GM23338 (cell line): Measurements from ENCODE around the gene IQUB. TPM values are rescaled to one million over a fixed set of nuclear protein-coding genes. Genes with fewer than 3 reads are reported as not detected.

ENCODE experiments used
- ATAC-seq: fragments of 200-7000 bp; cut with Tn5 transposase; 3 replicates; pipeline ENCODE4 v1.9.1; 2020
- DNase-seq: peaks from one replicate; pipeline ENCODE4 v3.0.0-alpha.2; 2015; ENCODE audit warnings: low spot score
- H2AFZ ChIP-seq: fragments of 200-600 bp; sonication (generic); 2 replicates; pipeline ENCODE4 v1.8.0; 2016; ENCODE audit warnings: antibody characterized with exemption, mild to moderate bottlenecking, moderate library complexity
- H3F3A ChIP-seq: fragments of 200-600 bp; sonication (generic); replicated peaks from 2 replicates; pipeline ENCODE4 v1.8.0; 2017; ENCODE audit warnings: antibody characterized with exemption, mixed run types, low read depth
- H3K27ac ChIP-seq: fragments of 200-600 bp; sonication (generic); 2 replicates; pipeline ENCODE4 v1.6.1; 2016; ENCODE audit warnings: low read depth
- H3K27me3 ChIP-seq: fragments of 200-600 bp; sonication (generic); 2 replicates; pipeline ENCODE4 v1.8.0; 2016; ENCODE audit warnings: mild to moderate bottlenecking, mixed run types, moderate library complexity; ENCODE audit not compliant: insufficient read depth
- H3K36me3 ChIP-seq: fragments of 200-600 bp; sonication (generic); 2 replicates; pipeline ENCODE4 v1.8.0; 2016; ENCODE audit warnings: mild to moderate bottlenecking; ENCODE audit not compliant: insufficient read depth
- H3K4me1 ChIP-seq: fragments of 200-600 bp; sonication (generic); 2 replicates; pipeline ENCODE4 v1.8.0; 2016; ENCODE audit warnings: mild to moderate bottlenecking, moderate library complexity; ENCODE audit not compliant: insufficient read depth
- H3K4me2 ChIP-seq: fragments of 200-600 bp; sonication (generic); 2 replicates; pipeline ENCODE4 v1.7.1; 2017; ENCODE audit warnings: mixed run types
- H3K4me3 ChIP-seq: fragments of 200-600 bp; sonication (generic); 2 replicates; pipeline ENCODE4 v1.6.1; 2016; ENCODE audit warnings: mixed run types
- H3K79me2 ChIP-seq: fragments of 200-600 bp; sonication (generic); replicated peaks from 2 replicates; pipeline ENCODE4 v1.8.0; 2017; ENCODE audit warnings: mild to moderate bottlenecking; ENCODE audit not compliant: insufficient read depth
- H3K9me2 ChIP-seq: fragments of 200-600 bp; sonication (generic); 2 replicates; pipeline ENCODE4 v1.8.0; 2017; ENCODE audit not compliant: insufficient read depth
- H4K20me1 ChIP-seq: fragments of 200-600 bp; sonication (generic); replicated peaks from 2 replicates; pipeline ENCODE4 v1.8.0; 2017; ENCODE audit warnings: mild to moderate bottlenecking; ENCODE audit not compliant: insufficient read depth
- H3K27ac Mint-ChIP-seq: 2 replicates; pipeline ENCODE4 v1.8.0; 2020; ENCODE audit warnings: inconsistent platforms, mild to moderate bottlenecking, moderate library complexity, mixed read lengths
- H3K27me3 Mint-ChIP-seq: 3 replicates; pipeline ENCODE4 v1.8.0; 2022; ENCODE audit warnings: low read depth, mild to moderate bottlenecking, moderate library complexity, mixed read lengths, inconsistent platforms; ENCODE audit not compliant: insufficient read depth, poor library complexity
- H3K36me3 Mint-ChIP-seq: 3 replicates; pipeline ENCODE4 v1.8.0; 2021; ENCODE audit warnings: low read depth, mild to moderate bottlenecking, inconsistent platforms, moderate library complexity, mixed read lengths
- H3K4me1 Mint-ChIP-seq: 3 replicates; pipeline ENCODE4 v1.8.0; 2020; ENCODE audit warnings: mild to moderate bottlenecking, inconsistent platforms, mixed read lengths
- H3K4me3 Mint-ChIP-seq: 3 replicates; pipeline ENCODE4 v1.8.0; 2021; ENCODE audit warnings: moderate library complexity, mild to moderate bottlenecking, inconsistent platforms, mixed read lengths
- H3K9me3 Mint-ChIP-seq: 3 replicates; pipeline ENCODE4 v1.8.0; 2020; ENCODE audit warnings: moderate library complexity, mild to moderate bottlenecking, inconsistent platforms, mixed read lengths
- EZH2 ChIP-seq: fragments of 200-600 bp; sonication (generic); IDR thresholded peaks from one replicate; pipeline ENCODE4 v1.8.0; 2017; ENCODE audit warnings: antibody characterized with exemption, mild to moderate bottlenecking, low read depth; ENCODE audit not compliant: unreplicated experiment
- NANOG ChIP-seq: IDR thresholded peaks from 2 replicates; pipeline ENCODE4 v1.6.1; 2016; ENCODE audit warnings: antibody characterized with exemption, borderline replicate concordance
- POLR2AphosphoS5 ChIP-seq: IDR thresholded peaks from 2 replicates; pipeline ENCODE4 v1.6.1; 2016; ENCODE audit warnings: antibody characterized with exemption, low read depth
- ZNF114 ChIP-seq: fragments of 250-450 bp; sonication (Bioruptor Pico); IDR thresholded peaks from 2 replicates; pipeline ENCODE4 v1.5.0; 2020; ENCODE audit warnings: mild to moderate bottlenecking, moderate library complexity
- polyA plus RNA-seq: library from polyadenylated mRNA; unstranded; fragments of >200 nt; fragmentation: Nextera tagmentation; extraction: Ambion mirVana; gene quantifications from 2 replicates; pipeline ENCODE4 v1.2.1, GENCODE V29; 2016
- total RNA-seq: library from RNA; depleted of rRNA; stranded (reverse); fragments of >200 nt; shearing (Covaris generic); gene quantifications from 2 replicates; pipeline ENCODE4 v1.2.3, GENCODE V29; 2014
- TF ChIP-seq, protein P1 (sequence below): IDR thresholded peaks from one replicate; pipeline ENCODE4 v1.6.1; 2018; ENCODE audit warnings: antibody characterized with exemption; ENCODE audit not compliant: unreplicated experiment
- TF ChIP-seq, protein P2 (sequence below), 2 experiments: fragments of 200-600 bp in 1 of 2; sonication (generic) in 1 of 2; conservative IDR thresholded peaks; 2 replicates each; pipeline versions ENCODE4 v1.5.1 to v1.6.1; 2016 to 2017; ENCODE audit warnings: antibody characterized with exemption in 2 of 2, low read depth in 2 of 2, mild to moderate bottlenecking in 2 of 2, moderate library complexity in 1 of 2
- TF ChIP-seq, protein P3 (sequence below): fragments of 250-450 bp; sonication (Bioruptor Pico); IDR thresholded peaks from 2 replicates; pipeline ENCODE4 v1.5.0; 2020; ENCODE audit warnings: mild to moderate bottlenecking, moderate library complexity

Gene IQUB
- total and polyA plus RNA-seq, 2 experiments from 2014 or later: 0.79 to 1.1 TPM

DNA sequence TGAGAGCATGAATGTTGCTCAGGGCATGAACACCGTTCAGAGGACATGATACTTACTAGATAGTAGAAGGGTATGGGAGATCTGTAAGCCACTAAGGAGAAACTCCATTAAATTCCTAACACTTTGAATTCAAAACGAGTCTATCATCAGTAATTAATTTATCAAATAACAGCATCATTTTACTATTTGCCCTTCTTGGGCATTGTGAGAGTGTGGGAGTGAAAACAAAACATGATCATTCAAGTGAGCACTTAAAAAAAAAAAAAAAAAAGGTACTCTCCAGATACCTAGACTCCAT, 46.7 kb upstream of the IQUB start:
- peaks cover 35% of the 10 kb centered on the region for H3K4me1 Mint-ChIP-seq
- DNase-seq: no peak
- no peaks in the 10 kb centered on the region for H3K36me3 Mint-ChIP-seq
- Histone ChIP-seq H3K4me2 (no peak overlapping the region), H3K27me3 (no peaks in the 10 kb centered on the region), H3K36me3 (no peaks in the 10 kb centered on the region), H3K9me2 (no peaks in the 10 kb centered on the region), H2AFZ (0 out of 2 replicates have a peak overlapping the region, but pooled peaks have one; percentile 28), H3K27ac (no peak overlapping the region), H3K4me1 (peaks cover 15% of the 10 kb centered on the region), H3K79me2 (no peaks in the 10 kb centered on the region), H4K20me1 (no peaks in the 10 kb centered on the region), H3F3A (no peaks in the 10 kb centered on the region), H3K4me3 (no peak overlapping the region)
- H3K4me3 Mint-ChIP-seq: no peak overlapping the region
- no peak for TF ChIP-seq ZNF114 (CRISPR knock-in tag)
- no peak for ATAC-seq
- H3K27me3 Mint-ChIP-seq: no peaks in the 10 kb centered on the region
- peak overlapping the region; percentile 67; the same call in 1 of the 2 replicates for H3K27ac Mint-ChIP-seq
- H3K9me3 Mint-ChIP-seq: no peaks in the 10 kb centered on the region

DNA sequence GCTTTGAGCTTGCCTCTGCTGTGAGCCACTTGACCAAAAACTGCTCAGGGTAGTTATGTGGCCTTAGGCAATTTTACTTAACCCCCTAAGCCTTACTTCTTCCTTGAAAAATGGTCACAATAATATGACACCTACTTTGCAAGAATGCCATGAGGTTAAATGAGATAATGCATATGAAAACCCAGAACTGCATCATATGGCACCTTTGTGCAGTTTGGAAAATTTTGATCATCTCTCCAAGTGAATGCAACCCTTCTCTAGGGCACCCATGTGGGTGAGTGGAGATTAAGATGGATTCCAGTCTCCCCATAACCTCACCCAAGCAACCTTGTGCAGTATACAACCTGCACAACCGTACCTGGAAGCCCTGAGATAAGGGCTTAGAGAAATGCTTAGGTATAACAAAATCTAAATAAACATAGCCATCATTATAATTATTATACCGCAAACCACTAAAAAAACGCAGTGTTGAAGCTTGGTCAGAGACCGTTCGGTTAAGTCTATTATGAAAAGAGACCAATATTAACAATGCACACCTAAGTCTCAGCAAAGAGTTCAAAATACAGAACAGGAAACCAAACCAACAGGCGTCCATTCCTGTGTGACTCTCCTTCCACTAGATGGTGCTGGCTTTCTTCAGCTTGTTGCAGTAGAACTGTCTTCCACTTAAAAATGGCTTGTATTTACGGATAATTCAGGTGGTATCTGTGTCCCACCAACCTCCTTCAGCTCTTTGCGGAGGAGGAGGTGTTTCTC, 46.2 kb upstream of the IQUB start:
- Histone ChIP-seq H3K27ac (no peak overlapping the region), H3K4me2 (no peak overlapping the region), H3K36me3 (no peaks in the 10 kb centered on the region), H3K9me2 (no peaks in the 10 kb centered on the region), H3K79me2 (no peaks in the 10 kb centered on the region), H2AFZ (0 out of 2 replicates have a peak overlapping the region, but pooled peaks have one; percentile 28), H3F3A (no peaks in the 10 kb centered on the region), H4K20me1 (no peaks in the 10 kb centered on the region), H3K4me3 (no peak overlapping the region), H3K4me1 (peaks cover 18% of the 10 kb centered on the region), H3K27me3 (no peaks in the 10 kb centered on the region)
- peak overlapping the region; percentile 67; the same call in 1 of the 2 replicates for H3K27ac Mint-ChIP-seq
- no peak overlapping the region for H3K4me3 Mint-ChIP-seq
- H3K9me3 Mint-ChIP-seq: no peaks in the 10 kb centered on the region
- ATAC-seq: peak; percentile 96
- H3K36me3 Mint-ChIP-seq: no peaks in the 10 kb centered on the region
- no peaks in the 10 kb centered on the region for H3K27me3 Mint-ChIP-seq
- H3K4me1 Mint-ChIP-seq: peaks cover 39% of the 10 kb centered on the region
- TF ChIP-seq, protein P1, sequence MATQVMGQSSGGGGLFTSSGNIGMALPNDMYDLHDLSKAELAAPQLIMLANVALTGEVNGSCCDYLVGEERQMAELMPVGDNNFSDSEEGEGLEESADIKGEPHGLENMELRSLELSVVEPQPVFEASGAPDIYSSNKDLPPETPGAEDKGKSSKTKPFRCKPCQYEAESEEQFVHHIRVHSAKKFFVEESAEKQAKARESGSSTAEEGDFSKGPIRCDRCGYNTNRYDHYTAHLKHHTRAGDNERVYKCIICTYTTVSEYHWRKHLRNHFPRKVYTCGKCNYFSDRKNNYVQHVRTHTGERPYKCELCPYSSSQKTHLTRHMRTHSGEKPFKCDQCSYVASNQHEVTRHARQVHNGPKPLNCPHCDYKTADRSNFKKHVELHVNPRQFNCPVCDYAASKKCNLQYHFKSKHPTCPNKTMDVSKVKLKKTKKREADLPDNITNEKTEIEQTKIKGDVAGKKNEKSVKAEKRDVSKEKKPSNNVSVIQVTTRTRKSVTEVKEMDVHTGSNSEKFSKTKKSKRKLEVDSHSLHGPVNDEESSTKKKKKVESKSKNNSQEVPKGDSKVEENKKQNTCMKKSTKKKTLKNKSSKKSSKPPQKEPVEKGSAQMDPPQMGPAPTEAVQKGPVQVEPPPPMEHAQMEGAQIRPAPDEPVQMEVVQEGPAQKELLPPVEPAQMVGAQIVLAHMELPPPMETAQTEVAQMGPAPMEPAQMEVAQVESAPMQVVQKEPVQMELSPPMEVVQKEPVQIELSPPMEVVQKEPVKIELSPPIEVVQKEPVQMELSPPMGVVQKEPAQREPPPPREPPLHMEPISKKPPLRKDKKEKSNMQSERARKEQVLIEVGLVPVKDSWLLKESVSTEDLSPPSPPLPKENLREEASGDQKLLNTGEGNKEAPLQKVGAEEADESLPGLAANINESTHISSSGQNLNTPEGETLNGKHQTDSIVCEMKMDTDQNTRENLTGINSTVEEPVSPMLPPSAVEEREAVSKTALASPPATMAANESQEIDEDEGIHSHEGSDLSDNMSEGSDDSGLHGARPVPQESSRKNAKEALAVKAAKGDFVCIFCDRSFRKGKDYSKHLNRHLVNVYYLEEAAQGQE: no peak
- TF ChIP-seq NANOG (no peak), POLR2AphosphoS5 (no peak), EZH2 (no peak)
- TF ChIP-seq, protein P2, sequence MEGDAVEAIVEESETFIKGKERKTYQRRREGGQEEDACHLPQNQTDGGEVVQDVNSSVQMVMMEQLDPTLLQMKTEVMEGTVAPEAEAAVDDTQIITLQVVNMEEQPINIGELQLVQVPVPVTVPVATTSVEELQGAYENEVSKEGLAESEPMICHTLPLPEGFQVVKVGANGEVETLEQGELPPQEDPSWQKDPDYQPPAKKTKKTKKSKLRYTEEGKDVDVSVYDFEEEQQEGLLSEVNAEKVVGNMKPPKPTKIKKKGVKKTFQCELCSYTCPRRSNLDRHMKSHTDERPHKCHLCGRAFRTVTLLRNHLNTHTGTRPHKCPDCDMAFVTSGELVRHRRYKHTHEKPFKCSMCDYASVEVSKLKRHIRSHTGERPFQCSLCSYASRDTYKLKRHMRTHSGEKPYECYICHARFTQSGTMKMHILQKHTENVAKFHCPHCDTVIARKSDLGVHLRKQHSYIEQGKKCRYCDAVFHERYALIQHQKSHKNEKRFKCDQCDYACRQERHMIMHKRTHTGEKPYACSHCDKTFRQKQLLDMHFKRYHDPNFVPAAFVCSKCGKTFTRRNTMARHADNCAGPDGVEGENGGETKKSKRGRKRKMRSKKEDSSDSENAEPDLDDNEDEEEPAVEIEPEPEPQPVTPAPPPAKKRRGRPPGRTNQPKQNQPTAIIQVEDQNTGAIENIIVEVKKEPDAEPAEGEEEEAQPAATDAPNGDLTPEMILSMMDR (conservative IDR thresholded peaks at IDR 0.05; ENCODE audit: low read depth in 2 of 2): peak; percentile 89 to 98
- TF ChIP-seq, protein P3, sequence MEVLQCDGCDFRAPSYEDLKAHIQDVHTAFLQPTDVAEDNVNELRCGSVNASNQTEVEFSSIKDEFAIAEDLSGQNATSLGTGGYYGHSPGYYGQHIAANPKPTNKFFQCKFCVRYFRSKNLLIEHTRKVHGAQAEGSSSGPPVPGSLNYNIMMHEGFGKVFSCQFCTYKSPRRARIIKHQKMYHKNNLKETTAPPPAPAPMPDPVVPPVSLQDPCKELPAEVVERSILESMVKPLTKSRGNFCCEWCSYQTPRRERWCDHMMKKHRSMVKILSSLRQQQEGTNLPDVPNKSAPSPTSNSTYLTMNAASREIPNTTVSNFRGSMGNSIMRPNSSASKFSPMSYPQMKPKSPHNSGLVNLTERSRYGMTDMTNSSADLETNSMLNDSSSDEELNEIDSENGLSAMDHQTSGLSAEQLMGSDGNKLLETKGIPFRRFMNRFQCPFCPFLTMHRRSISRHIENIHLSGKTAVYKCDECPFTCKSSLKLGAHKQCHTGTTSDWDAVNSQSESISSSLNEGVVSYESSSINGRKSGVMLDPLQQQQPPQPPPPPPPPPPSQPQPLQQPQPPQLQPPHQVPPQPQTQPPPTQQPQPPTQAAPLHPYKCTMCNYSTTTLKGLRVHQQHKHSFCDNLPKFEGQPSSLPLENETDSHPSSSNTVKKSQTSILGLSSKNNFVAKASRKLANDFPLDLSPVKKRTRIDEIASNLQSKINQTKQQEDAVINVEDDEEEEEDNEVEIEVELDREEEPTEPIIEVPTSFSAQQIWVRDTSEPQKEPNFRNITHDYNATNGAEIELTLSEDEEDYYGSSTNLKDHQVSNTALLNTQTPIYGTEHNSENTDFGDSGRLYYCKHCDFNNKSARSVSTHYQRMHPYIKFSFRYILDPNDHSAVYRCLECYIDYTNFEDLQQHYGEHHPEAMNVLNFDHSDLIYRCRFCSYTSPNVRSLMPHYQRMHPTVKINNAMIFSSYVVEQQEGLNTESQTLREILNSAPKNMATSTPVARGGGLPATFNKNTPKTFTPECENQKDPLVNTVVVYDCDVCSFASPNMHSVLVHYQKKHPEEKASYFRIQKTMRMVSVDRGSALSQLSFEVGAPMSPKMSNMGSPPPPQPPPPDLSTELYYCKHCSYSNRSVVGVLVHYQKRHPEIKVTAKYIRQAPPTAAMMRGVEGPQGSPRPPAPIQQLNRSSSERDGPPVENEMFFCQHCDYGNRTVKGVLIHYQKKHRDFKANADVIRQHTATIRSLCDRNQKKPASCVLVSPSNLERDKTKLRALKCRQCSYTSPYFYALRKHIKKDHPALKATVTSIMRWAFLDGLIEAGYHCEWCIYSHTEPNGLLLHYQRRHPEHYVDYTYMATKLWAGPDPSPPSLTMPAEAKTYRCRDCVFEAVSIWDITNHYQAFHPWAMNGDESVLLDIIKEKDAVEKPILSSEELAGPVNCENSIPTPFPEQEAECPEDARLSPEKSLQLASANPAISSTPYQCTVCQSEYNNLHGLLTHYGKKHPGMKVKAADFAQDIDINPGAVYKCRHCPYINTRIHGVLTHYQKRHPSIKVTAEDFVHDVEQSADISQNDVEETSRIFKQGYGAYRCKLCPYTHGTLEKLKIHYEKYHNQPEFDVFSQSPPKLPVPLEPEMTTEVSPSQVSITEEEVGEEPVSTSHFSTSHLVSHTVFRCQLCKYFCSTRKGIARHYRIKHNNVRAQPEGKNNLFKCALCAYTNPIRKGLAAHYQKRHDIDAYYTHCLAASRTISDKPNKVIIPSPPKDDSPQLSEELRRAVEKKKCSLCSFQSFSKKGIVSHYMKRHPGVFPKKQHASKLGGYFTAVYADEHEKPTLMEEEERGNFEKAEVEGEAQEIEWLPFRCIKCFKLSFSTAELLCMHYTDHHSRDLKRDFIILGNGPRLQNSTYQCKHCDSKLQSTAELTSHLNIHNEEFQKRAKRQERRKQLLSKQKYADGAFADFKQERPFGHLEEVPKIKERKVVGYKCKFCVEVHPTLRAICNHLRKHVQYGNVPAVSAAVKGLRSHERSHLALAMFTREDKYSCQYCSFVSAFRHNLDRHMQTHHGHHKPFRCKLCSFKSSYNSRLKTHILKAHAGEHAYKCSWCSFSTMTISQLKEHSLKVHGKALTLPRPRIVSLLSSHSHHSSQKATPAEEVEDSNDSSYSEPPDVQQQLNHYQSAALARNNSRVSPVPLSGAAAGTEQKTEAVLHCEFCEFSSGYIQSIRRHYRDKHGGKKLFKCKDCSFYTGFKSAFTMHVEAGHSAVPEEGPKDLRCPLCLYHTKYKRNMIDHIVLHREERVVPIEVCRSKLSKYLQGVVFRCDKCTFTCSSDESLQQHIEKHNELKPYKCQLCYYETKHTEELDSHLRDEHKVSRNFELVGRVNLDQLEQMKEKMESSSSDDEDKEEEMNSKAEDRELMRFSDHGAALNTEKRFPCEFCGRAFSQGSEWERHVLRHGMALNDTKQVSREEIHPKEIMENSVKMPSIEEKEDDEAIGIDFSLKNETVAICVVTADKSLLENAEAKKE (CRISPR knock-in tag): peak; percentile 25; the same call in 1 of the 2 replicates
- peak; percentile 78 for DNase-seq
